ELR (cell line): ENCODE results near the gene RNU1-4.
"Not testable (repeated sequence)": the region's sequence is repeated elsewhere in the genome, so short reads cannot be mapped to it uniquely, and the experiment has no call there.

Experiments
- DNase-seq: peaks from one replicate; pipeline ENCODE4 v3.0.0-alpha.2; 2015; ENCODE audit warnings: low read depth

RNU1-4 gene

GRCh38 chr1:16728243-16728949 lies 11.9 kb upstream of the RNU1-4 start:
- not testable (repeated sequence) for DNase-seq

GRCh38 chr1:16732254-16732896 lies 7.9 kb upstream of the RNU1-4 start:
- not testable (repeated sequence) for DNase-seq

DNA sequence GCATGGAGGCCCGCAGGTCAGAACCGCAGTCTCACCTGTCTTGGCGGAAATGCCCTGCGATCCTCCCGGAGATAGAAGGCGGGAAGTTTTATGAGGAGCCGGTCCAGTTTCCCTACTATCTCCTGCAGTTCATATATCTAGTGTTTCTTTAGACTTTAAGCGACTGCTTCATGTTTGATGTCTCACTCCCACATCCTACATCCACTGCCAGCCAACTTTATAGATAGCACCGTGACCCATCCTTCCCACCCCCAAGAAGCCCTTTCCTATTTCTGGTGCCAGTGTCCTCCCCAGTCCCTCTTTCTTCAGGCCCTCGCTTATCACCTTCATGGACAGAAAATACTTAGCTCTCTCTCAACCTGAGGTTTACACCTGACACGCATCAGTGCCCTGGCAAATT lies 914 bp downstream of the RNU1-4 start:
- not testable (repeated sequence) for DNase-seq

DNA sequence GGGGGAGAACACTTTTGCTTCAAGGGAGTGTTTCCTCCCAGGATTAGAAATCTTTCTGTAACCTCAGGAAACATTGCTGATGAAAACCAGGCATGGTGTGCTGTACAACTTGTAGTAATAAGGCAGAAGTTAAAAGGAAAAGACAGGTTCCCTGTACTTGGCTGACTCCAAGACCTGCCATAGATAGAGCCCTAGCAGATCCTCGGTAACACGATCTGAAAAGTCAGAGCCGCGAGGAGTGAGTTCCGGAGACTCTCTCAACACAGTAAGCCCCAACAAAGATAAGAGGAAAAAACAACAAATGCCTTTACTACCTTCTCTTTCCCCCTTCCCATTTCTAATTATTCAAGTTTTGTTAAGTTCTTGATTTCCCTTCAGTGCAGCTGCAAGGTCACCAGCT lies 7.3 kb downstream of the RNU1-4 start:
- DNase-seq, result not testable (repeated sequence)

DNA sequence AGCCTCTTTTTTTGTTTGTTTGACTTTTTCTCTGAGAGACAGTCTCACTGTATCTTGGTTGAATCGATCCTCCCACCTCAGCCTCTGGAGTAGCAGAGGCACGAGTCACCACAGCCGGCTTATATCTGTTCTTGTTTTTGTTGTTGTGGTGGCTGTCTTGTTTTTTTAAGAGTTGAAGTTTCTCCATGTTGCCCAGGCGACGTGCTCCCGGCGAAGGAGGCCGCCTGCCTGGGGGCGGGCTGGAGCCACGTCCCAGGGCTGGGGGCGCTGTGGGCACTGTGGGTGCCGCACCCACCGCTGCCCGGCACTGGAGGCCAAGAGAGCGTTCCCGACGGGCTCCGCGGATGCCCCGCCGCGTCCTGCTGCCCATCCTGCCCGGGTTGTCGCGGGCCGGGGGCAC lies 8.4 kb downstream of the RNU1-4 start:
- not testable (repeated sequence) for DNase-seq

DNA sequence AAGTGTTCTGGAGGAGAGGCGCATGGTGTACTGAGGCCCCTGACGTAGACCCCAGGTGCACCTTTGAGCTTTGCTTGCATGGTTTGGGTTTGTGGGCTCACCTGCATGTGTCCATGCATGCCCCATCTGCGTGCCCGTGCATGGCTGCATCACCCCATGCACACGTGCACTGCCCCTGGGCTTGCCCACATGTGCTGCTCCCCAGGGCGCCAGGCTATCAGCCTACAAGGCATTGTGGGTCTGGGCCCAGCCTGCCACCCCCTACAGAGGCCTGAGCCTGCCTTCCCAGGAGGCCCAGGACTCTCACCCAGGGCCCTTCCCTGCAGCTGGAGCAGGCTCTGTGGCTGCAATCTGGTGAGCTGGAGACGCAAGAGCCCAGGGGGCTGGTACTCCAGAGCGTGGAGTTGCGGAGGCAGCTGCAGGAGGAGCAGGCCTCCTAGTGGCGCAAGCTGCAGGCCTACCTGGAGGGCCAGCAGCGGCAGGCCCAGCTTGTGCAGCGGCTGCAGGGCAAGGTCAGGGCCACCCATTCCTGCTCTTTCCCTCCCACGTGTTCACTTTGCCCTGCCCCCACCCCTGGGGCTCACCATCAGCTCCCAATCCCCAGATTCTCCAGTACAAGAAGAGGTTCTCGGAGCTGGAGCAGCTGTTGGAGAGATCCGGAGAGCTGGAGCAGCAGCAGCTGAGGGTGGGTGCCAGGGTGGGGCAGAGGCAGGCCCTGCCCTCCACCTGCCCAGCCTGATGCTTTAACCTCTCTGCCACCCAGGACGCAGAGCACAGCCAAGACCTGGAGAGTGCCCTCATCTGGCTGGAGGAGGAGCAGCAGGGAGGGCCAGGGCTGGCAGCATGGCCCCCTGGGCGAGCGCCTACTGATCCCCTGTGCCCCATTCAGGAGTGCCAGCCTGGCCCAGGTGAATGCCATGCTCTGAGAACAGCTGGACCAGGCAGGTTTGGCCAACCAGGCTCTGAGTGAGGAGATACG lies 9.9 kb downstream of the RNU1-4 start:
- DNase-seq, result not testable (repeated sequence)

DNA sequence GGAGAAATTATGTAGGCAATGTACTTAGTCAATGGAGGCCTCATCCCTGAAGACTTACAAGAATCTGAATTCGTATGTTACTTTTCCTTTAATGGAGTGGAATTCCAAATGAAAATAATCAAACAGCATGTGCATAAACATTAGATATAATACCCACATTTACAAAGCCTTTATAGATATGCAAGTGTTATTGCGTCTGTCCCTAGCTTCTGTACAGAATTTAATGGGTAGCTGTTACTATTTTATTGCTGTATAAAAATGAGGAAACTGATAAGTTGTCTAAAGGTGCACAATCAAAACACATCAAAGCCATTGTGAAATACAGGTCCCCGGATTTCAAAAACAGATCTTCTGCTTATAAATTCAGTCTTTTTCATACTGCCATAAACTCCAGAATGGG lies 12.5 kb downstream of the RNU1-4 start:
- not testable (repeated sequence) for DNase-seq

GRCh38 chr1:16755385-16755784 lies 15.1 kb downstream of the RNU1-4 start:
- not testable (repeated sequence) for DNase-seq

DNA sequence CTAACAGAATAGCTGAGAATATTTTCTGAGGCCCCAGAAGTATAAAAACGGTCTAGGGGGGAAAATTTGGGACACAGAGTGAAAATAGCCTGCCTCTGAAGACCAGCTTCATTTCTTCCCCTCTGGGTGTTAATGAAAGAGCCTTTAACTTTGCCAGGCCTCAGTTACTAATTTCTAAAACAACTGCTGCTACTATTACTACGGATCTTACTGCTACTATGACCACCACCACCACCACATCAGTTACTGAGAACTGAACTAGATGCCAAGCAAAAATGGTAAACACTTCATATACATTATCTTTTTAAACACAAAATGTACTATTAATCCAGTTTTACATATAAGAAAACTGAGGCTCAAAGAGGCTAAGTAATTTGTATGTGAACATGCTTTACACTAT lies 15.6 kb downstream of the RNU1-4 start:
- DNase-seq, result not testable (repeated sequence)

DNA sequence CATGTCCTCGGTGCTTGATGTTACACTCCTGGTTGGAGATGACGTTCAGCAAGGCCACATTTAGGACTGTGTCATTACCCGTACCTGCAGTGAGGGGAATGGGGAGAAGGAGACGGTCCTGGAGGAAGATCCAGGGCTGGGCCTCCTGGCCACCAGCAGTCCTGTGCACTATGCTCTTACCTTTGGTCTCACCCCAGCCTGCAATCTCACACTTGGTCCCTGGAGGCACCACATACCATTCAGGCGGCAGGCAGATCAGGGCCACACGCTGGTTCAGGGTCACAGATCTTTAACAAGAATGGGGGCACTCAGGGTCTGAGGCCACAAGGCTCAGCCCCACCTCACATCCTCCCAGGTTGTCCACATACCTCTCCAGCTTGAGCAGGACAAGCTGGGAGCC lies 17.3 kb downstream of the RNU1-4 start:
- DNase-seq, result not testable (repeated sequence)

DNA sequence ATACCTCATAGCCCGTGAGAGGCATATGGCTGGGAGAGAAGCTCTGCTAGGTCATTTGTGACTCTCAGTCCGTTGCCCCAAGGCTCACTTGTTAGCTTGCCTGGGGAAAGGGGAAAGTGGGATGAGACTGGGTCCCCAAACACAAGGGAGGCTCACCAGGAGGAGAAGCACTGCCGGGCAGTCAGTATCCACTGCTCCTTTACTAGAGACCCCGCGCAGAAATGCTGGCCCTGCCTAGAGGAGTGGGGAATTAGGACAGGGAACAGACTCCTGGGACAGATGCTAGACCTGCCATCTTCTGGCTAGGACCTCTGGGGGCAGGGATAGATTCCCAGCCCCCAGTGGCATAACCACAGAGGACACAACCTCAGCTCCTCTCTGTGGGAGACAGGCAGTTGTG lies 17.7 kb downstream of the RNU1-4 start:
- DNase-seq, result not testable (repeated sequence)

DNA sequence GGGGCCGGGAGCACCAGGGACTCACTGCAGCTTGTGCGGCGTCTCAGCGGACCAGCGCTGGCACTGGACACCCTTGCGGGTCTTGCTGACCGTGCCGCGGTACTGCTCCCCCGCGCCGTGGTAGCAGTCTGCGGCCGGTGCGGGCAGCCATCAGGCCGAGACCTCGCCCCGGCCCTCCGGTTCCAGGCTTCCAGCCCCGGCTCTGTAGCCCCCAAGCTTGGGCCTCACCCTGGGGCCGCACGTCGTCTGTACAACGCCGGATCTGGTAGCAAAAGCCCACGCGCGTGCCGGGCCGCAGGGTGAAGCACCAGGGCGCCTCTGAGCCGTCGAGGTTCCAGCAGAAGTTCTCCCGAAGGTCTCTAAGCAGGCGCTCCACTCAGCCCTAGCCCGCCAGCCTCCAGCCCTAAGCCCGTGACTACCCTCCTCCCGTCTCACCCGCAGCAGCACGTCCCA lies 18.8 kb downstream of the RNU1-4 start:
- not testable (repeated sequence) for DNase-seq

GRCh38 chr1:16759650-16760455 lies 19.5 kb downstream of the RNU1-4 start:
- DNase-seq, result not testable (repeated sequence)

DNA sequence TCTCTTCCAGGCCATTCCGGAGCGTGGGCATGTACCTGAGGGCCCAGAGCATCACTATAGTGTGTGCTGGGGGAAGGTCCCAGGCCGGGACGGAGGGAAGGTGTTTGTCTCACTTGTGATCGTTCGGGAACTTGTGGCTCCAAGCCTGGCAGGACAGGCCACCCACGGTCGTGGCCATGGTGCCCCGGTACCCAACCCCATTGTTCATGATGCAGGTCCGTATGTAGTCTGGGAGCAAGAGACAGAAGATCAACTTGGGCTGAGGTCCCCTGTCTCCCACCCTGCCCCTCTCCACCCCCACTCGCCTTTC lies 20.1 kb downstream of the RNU1-4 start:
- DNase-seq, result not testable (repeated sequence)

- not testable (repeated sequence) for DNase-seq
Measured at GRCh38 chr1:16760801-16761200, 20.5 kb downstream of the RNU1-4 start.

GRCh38 chr1:16764248-16764819 lies 24.0 kb downstream of the RNU1-4 start:
- peak; percentile 52 for DNase-seq

DNA sequence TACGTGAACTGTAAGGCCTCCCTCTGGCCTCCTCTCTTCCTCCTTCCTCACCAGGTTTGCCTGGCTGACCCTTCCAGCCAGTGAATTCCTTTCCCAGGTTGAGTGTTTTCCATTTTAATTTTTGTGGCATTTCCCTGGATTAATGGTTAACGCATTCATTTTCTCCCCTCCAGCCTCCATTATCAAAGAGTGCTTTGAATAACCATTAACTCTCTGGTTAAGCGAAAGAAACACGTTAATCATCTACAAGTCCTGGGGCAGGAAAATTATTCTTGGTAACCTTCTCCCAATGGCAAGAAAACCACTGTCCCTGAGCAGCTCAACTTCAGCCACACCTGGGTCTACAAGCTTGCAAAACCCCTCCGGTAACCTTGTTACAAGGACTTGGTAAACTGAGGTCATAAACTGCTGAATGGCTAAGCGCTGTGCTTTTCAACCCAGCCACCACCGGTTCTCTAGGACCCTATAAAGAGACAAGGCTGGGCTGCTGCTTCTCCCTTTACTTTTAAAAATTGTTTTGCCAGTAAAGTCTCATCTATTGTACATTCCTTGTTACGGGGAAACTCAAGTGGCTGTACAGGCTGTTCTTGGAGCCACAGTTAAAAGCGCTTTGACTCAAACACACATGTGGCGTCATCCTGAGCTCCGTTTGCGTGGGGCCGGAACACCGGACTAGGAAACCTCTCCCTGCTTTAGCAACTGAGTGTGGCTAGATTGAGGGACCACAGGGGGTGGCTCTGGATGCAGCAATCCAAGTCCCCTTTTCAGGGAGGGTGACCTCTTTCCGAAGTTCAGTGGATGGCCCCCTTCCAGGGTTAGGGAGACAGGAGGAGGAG lies 24.7 kb downstream of the RNU1-4 start:
- DNase-seq, result not testable (repeated sequence)

DNA sequence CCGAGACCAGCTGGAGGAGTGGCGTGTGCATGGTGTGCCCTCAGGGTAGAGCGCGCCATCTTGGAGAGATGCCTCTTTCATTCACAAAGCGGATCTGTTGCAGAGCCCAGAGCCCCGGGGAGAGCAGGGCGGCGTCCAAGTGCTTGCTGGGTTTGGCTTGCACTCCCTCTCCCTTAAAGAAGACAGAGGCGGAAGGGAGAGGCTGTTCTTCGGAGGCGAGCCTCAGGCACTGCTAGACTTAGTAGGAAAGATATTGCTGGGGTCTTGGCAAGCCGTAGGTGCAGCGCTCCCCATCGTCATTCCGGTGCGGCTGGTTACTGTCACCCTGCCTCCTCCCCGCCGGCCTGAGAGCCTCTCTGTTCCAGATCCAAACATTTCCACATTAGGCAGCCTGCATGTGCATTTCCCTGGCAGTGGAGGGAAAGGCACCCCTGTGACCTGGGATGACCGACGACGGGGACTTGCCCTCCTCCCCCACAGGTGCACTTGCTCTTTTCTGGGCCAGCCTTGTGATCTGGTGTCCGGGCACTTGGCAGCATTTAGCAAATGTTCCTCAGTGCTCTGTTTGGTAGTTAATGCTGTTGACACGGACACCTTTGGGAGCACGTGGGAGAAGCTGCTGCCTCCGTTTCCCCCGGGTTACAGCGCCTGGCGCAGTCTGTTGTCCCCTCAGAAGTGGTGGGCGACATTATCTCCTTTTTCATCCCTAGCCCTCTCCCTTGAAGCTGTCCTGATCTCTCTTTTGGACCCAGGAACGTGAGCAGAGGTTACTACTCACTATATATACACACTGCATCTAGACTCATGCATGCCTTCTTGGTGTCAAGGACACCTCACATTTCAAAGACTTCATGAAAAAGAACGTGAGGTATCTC lies 25.7 kb downstream of the RNU1-4 start:
- DNase-seq, result not testable (repeated sequence)

DNA sequence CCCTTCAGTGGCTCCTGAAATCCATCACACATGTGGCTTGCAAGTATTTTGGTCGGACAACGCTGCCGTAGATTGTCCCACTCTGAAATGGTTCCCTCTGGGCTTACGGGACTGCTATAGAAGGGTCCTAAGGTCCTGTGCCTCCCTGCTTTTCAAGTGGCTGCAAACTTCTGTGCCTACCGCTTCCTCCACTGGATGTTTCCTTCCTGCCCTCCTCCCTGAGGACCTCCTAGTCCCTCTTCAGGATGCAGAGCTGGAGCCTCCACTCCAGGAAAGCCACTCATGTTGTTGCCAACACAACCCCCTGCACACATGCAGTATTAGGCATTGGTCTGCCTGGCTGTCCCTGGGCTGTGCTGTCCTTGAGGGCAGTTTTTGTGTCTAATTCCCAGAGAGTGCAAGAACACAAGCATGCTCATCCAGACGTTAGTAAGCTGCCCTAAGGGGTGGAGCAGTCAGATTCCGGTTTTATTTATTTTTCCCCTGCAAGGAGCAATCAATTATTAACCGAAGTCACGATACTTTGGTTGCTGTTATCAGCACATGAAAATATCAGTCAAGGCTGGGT lies 26.5 kb downstream of the RNU1-4 start:
- not testable (repeated sequence) for DNase-seq
